Adrenal gland (tissue), 12 donors: ENCODE results near the gene HSFX4. TPM values are rescaled to one million over a fixed set of nuclear protein-coding genes. Genes with fewer than 3 reads are reported as not detected.
A peak's percentile ranks its signal among the peaks of the same experiment; 100 is the strongest.
"Not testable (repeated sequence)": the region's sequence is repeated elsewhere in the genome, so short reads cannot be mapped to it uniquely, and the experiment has no call there.

Experiments used
- DNase-seq, 7 donors: peaks; one replicate each; pipeline ENCODE4 v3.0.0-alpha.2; 2019 to 2020
- H3K27ac ChIP-seq, 5 donors: fragments of 200-600 bp; sonication (generic) in 4 of 5; 1 replicate in 3 of 5; 2 replicates in 2 of 5; pipeline versions ENCODE4 v1.5.1 to v1.8.0; 2016 to 2020; ENCODE audit warnings: mild to moderate bottlenecking in 1 of 5
- H3K27me3 ChIP-seq: fragments of 200-600 bp; 2 replicates; pipeline ENCODE4 v1.8.0; 2021
- H3K36me3 ChIP-seq, 2 donors: fragments of 200-600 bp; replicated peaks in 1 of 2; 1 replicate in 1 of 2; 2 replicates in 1 of 2; pipeline versions ENCODE4 v1.5.1 to v1.8.0; 2018 to 2022
- H3K4me1 ChIP-seq, 2 donors: fragments of 200-600 bp; replicated peaks in 1 of 2; 1 replicate in 1 of 2; 2 replicates in 1 of 2; pipeline versions ENCODE4 v1.5.1 to v1.8.0; 2018 to 2021
- H3K4me3 ChIP-seq, 4 donors: fragments of 200-600 bp; sonication (generic) in 3 of 4; one replicate each; pipeline ENCODE4 v1.5.1; 2016 to 2018
- H3K9me3 ChIP-seq, 3 donors: fragments of 200-600 bp; sonication (generic) in 1 of 3; replicated peaks in 1 of 3; 1 replicate in 2 of 3; 2 replicates in 1 of 3; pipeline versions ENCODE4 v1.5.1 to v1.8.0; 2016 to 2021
- CTCF ChIP-seq, 6 experiments: fragments of 450-650 bp in 4 of 6; fragments of 200-600 bp in 2 of 6; sonication (generic) in 1 of 6; IDR thresholded peaks; 1 replicate in 5 of 6; 2 replicates in 1 of 6; pipeline versions ENCODE4 v1.5.1 to v1.8.0; 2016 to 2021; ENCODE audit warnings: antibody characterized with exemption in 6 of 6, mild to moderate bottlenecking in 2 of 6, moderate library complexity in 1 of 6
- POLR2A ChIP-seq, 2 donors: fragments of 450-650 bp; IDR thresholded peaks; one replicate each; pipeline ENCODE4 v1.6.1; 2017; ENCODE audit warnings: antibody characterized with exemption in 2 of 2, mild to moderate bottlenecking in 2 of 2, moderate library complexity in 1 of 2
- WGBS, 4 donors: extraction: QIAGEN DNeasy Blood & Tissue Kit in 2 of 4; methylation state at CpG; one replicate each; pipeline versions ENCODE4 v1.1.5 to v1.1.7; 2013 to 2017; 5-methylcytosine and 5-hydroxymethylcytosine counted together
- intact Hi-C, 2 donors: fragments of 100-400 bp; cut with DNase I; formaldehyde crosslinking; loops; one replicate each; pipeline versions ENCODE4 v1.14.1 to v1.15.0; 2022 to 2023
- polyA plus RNA-seq, 3 donors: library from polyadenylated mRNA; stranded (reverse); fragments of 200-250 nt in 2 of 3; fragments of 350-450 nt in 1 of 3; fragmentation: Illumina TruSeq in 1 of 3; extraction: RNeasy Lipid Tissue Mini Kit (QIAGEN cat#74804) in 1 of 3; gene quantifications; one replicate each; pipeline ENCODE4 v1.2.3, GENCODE V29; 2013 to 2014
- total RNA-seq, 9 donors: library from RNA; depleted of rRNA in 4 of 9; stranded (reverse); fragments of >200 nt in 4 of 9; fragments of 120-200 nt in 1 of 9; fragmentation: NEBNext Ultra II Directional in 1 of 9; extraction: Animal tissue kit (Norgen Biotek cat#: 25700) in 1 of 9; gene quantifications; one replicate each; pipeline versions ENCODE4 v1.1.0 to v1.2.4, GENCODE V29; 2013 to 2023
- donor health status: healthy with polysubstance abuse.
- donor health status: Bipolar disorder and iron deficiency.
- donor health status: DM: yes; HTN: yes; CAD: no.
- donor health status: DM: no; HTN: no; CAD: no.
- donor health status: DM: no; HTN: no; CAD: no.
- donor health status: DM: yes; HTN: yes; CAD: no.

HSFX4 gene
- total and polyA plus RNA-seq, 12 donors: 0.10 TPM; not detected in 11

GRCh38 chrX:149938881-149939654 lies 9.7 kb downstream of the HSFX4 start:
- no peaks in the 10 kb centered on the region for H3K4me1 ChIP-seq
- H3K27ac ChIP-seq: peak overlapping the region in 4 of 5 donors; percentile 87 to 95 (median 92)
- H3K4me3 ChIP-seq: peak overlapping the region in 1 of 4 donors; percentile 80
- H3K27me3 ChIP-seq: no peaks in the 10 kb centered on the region
- peak; percentile 95 to 97 (median 97) for DNase-seq
- intact Hi-C loops: no loop called here
- WGBS, 4 donors: 3 to 34% (median 10%) methylated on average over 2 to 40 of the region's 50 CpGs; no CpG with 5 or more reads in 1 of the 4 donors
- no peaks in the 10 kb centered on the region for H3K9me3 ChIP-seq
- H3K36me3 ChIP-seq: no peaks in the 10 kb centered on the region
- no peak for TF ChIP-seq POLR2A (IDR thresholded peaks at IDR 0.05)
- no peak for TF ChIP-seq CTCF (IDR thresholded peaks at IDR 0.05)

- intact Hi-C loops: no loop called here
- H3K27ac ChIP-seq: peak overlapping the region; percentile 57 to 95 (median 91)
- H3K4me1 ChIP-seq: no peaks in the 10 kb centered on the region
- H3K36me3 ChIP-seq: no peaks in the 10 kb centered on the region
- peak overlapping the region in 2 of 4 donors; percentile 26 to 45 for H3K4me3 ChIP-seq
- no peaks in the 10 kb centered on the region for H3K9me3 ChIP-seq
- no peaks in the 10 kb centered on the region for H3K27me3 ChIP-seq
- TF ChIP-seq CTCF (IDR thresholded peaks at IDR 0.05): no peak
- peak in 1 of 2 donors; percentile 23 for TF ChIP-seq POLR2A (IDR thresholded peaks at IDR 0.05)
- 0 to 40% (median 19%) methylated on average over 1 to 16 of the region's 17 CpGs for WGBS, 4 donors
- no peak for DNase-seq
Measured at GRCh38 chrX:149939655-149939904, 10.2 kb downstream of the HSFX4 start.

GRCh38 chrX:149939905-149940673 lies 10.7 kb downstream of the HSFX4 start:
- 0 to 45% (median 18%) methylated on average over 26 to 27 of the region's 27 CpGs for WGBS, 4 donors
- Histone ChIP-seq H3K27ac (peak overlapping the region; percentile 57 to 95 (median 91)), H3K27me3 (no peaks in the 10 kb centered on the region), H3K4me3 (peak overlapping the region in 2 of 4 donors; percentile 26 to 45), H3K36me3 (no peaks in the 10 kb centered on the region), H3K9me3 (no peaks in the 10 kb centered on the region), H3K4me1 (no peaks in the 10 kb centered on the region)
- peak; percentile 91 to 98 (median 97) for DNase-seq
- intact Hi-C loops: no loop called here
- TF ChIP-seq CTCF (IDR thresholded peaks at IDR 0.05) (no peak), POLR2A (IDR thresholded peaks at IDR 0.05) (peak; percentile 32 to 75)

GRCh38 chrX:149940674-149941024 lies 11.3 kb downstream of the HSFX4 start:
- H3K4me1 ChIP-seq, DNase-seq, H3K9me3 ChIP-seq, H3K27me3 ChIP-seq, H3K4me3 ChIP-seq, intact Hi-C loops, H3K36me3 ChIP-seq: not testable (repeated sequence)
- 0 to 41% (median 18%) methylated on average over 1 to 10 of the region's 11 CpGs for WGBS, 4 donors
- peak overlapping the region in 1 of 5 donors; percentile 34 for H3K27ac ChIP-seq
- TF ChIP-seq CTCF (IDR thresholded peaks at IDR 0.05): peak; percentile 28 to 69 (median 65)

GRCh38 chrX:149945087-149945670 lies 15.8 kb downstream of the HSFX4 start:
- H3K36me3 ChIP-seq, H3K4me3 ChIP-seq, H3K4me1 ChIP-seq, intact Hi-C loops, H3K9me3 ChIP-seq, DNase-seq, H3K27me3 ChIP-seq, H3K27ac ChIP-seq: not testable (repeated sequence)
- WGBS, 4 donors: 74 to 92% (median 89%) methylated on average over 9 to 11 of the region's 11 CpGs

GRCh38 chrX:149945820-149946219 lies 16.4 kb downstream of the HSFX4 start:
- H3K36me3 ChIP-seq, DNase-seq, H3K9me3 ChIP-seq, intact Hi-C loops, H3K4me1 ChIP-seq, H3K4me3 ChIP-seq, H3K27me3 ChIP-seq, H3K27ac ChIP-seq: not testable (repeated sequence)
- whole genome bisulfite sequencing, 4 donors: 78 to 88% (median 85%) methylated on average over 4 to 7 of the region's 9 CpGs; no CpG with 5 or more reads in 1 of the 4 donors
